ENCODE results near the gene NOL11.
"Not testable (repeated sequence)": the region's sequence is repeated elsewhere in the genome, so short reads cannot be mapped to it uniquely, and the experiment has no call there.

The NOL11 gene

GRCh38 chr17:67717624-67718324 is at the start of gene NOL11:
NOL11 (plus strand) TSS chr17:67717936; CDS start chr17:67717948, 12 bp downstream.
- DNase-seq, result peak; percentile 94

GRCh38 chr17:67671493-67671892 is 46.2 kb upstream of the NOL11 start:
- peak; percentile 29 for DNase-seq

DNA sequence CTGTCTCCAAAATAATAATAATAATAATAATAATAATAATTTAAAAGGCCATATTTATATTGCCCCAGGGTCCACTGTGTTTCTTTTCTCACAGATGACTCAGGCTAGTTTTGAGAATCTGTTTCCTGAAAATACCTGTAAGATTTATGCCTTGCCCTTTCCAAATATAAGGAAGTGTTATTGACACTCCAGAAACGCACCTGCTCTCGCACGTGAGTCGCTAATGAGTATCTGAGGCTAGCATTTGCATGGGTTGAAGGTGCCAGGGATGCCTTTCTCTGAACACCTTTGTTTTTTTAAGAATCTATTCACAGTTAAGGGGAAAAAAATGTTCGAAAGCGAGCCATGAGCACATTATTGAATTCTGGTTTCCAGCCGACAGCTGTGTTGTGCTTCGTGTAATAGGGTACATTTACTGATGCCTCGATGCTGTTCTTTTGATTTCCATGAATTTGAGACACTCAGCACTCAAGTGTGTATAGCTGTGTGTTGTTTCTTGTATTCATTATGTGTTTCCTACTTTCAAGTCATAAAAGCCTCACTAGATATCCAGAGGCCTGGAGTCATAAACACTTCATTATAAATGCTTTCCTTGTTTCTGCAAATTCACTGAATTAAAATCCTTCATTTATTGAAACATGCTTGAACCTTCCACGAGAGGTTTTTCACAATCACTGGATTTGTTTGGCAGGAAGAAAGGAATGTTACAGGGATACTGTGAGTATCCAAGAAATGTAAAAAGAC is 45.0 kb upstream of the NOL11 start:
- DNase-seq, result peak; percentile 67

DNA sequence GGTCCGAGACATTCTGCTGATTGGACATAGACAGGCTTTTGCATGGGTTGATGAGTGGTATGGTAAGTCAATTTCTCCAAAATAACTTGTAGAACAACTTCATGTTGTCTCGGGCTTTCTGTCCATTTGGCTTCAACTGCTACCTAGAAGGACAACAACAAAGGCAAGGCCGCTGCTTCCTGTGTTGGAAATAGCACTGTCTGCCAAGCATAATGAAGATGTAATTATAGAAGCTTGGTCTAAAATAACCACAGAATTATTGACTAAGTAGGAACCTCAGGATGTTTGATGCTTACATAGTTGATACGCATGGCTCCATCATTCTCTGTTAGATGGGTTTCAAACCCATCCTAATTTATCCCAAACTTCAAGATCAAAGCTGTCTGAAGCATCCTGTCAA is 42.3 kb upstream of the NOL11 start:
- no peak for DNase-seq

GRCh38 chr17:67676305-67676704 is 41.4 kb upstream of the NOL11 start:
- no peak for DNase-seq

DNA sequence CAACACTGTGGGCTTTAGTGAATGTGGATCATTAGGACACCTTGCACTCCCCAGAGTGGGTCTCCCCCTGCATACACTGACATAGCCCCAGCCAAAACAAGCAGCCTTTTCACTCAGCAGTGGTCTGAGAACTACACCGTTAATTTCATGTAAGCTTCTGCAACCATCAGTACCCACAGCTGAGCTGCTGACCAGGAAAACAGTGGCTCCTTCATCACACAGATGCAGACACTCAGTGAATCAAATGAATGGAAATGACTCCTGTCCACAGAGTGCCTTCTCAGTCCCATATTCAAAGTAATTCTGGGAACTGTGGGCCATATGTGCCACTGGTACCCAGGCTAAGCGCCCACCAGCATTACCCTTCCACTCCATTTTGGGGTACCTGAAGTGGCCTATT is 39.3 kb upstream of the NOL11 start:
- DNase-seq, result no peak

DNA sequence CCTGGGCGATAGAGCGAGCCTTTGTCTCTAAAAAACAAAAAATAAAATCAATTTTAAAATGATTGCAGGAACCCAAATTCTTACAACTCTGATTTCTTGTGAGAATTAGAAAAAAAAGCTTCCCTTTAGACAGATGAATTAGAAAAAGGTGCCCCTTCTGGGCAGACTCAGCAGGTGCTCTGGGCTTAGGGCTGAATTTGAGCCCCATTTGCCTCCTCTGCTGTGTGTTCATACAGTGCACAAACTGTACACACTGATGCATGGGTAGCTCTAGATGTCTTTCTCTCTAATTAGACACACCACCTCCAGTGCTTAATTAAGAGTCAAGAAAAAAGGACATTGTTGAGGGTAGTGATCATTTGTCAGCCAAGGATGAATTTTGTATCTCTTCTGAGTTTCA is 38.5 kb upstream of the NOL11 start:
- DNase-seq, result no peak

- DNase-seq, result no peak
Measured at GRCh38 chr17:67679721-67680120, 38.0 kb upstream of the NOL11 start.

- DNase-seq, result no peak
Measured at GRCh38 chr17:67680445-67681224, 37.1 kb upstream of the NOL11 start.

GRCh38 chr17:67682196-67682595 is 35.5 kb upstream of the NOL11 start:
- no peak for DNase-seq

DNA sequence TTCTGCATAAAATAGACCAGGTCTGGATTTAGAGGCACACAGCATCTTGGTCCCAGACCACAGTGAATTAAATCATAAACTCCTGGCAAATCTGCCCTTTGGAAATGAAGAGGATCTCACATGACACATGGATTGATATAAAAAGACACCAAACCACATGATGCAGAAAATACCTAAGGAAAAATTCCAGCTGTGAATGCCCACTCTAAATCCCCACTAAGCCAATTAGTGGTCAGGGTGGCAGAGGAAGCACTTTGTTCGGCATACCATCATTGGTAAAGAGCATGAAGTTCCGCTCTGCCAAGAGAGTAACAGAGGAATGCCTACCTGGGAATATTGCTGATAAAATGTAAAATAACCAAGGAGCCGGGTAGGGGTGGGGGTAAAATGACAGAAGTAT is 32.4 kb upstream of the NOL11 start:
- DNase-seq, result no peak

- DNase-seq, result no peak
Measured at GRCh38 chr17:67686241-67686640, 31.5 kb upstream of the NOL11 start.

- DNase-seq, result no peak
Measured at GRCh38 chr17:67687511-67687910, 30.2 kb upstream of the NOL11 start.

GRCh38 chr17:67689534-67690177 is 28.1 kb upstream of the NOL11 start:
- DNase-seq, result peak; percentile 56

DNA sequence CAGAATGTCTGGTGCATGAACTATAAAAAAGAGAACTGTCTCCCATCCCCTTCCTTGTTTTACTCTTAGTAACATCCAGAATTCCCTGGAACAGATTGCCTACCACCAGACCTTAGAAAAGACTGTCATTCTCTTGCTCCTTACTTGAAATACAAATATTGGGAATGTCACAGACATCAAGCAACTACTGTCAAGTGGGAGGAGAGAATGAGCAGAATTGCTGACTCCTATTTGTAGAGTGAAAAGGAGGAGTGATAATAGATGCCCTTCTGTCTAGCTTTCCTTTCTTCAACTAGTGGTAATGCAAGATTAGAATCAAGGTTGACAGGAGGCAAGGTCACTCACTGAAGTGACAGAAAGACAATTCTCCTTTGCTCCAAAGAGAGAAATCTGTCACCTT is 23.9 kb upstream of the NOL11 start:
- DNase-seq, result no peak

- no peak for DNase-seq
Measured at GRCh38 chr17:67696347-67696746, 21.4 kb upstream of the NOL11 start.

DNA sequence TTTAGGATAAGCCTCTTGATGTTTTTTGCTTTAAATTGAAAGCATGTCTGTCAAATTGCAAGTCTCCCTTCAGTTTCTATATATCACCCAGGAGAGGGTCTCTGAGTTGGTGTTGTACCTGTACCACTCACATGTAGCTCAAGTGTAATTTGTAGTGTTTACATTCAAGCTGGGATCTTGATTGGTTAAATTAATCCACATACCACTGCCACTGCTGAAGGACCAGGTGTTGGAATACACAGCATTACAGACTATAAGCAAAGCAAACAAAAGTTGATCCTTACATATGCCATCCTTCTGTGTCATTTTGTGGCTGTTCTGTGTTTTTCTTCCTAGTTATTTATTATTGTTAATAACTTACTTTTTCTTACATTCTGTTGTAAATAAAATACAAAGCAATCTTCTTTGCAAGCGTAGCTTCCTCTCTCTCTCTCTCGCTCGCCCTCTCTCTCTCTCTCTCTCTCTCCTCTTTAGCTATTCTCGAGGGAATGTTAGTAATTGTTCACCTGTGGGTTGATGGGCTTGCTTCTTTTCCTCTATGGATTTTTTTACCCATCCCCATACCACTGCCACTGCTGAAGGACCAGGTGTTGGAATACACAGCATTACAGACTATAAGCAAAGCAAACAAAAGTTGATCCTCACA is 20.8 kb upstream of the NOL11 start:
- DNase-seq, result peak; percentile 41

GRCh38 chr17:67700037-67700724 is 17.6 kb upstream of the NOL11 start:
- DNase-seq, result peak; percentile 9

GRCh38 chr17:67700725-67701119 is 17.0 kb upstream of the NOL11 start:
- no peak for DNase-seq

- not testable (repeated sequence) for DNase-seq
Measured at GRCh38 chr17:67702861-67703260, 14.9 kb upstream of the NOL11 start.

GRCh38 chr17:67707442-67707841 is 10.3 kb upstream of the NOL11 start:
- DNase-seq, result no peak

- DNase-seq, result no peak
Measured at GRCh38 chr17:67708378-67708777, 9.4 kb upstream of the NOL11 start.

Data from NCI-H1105 (cell line).